GM12878 (cell line): Measurements from ENCODE around the gene SORL1. TPM values are rescaled to one million over a fixed set of nuclear protein-coding genes. Genes with fewer than 3 reads are reported as not detected.

Experiments used
- ATAC-seq: fragments of 200-7000 bp; cut with Tn5 transposase; 3 replicates; pipeline ENCODE4 v1.9.1; 2020; ENCODE audit warnings: mild to moderate bottlenecking, moderate library complexity
- BruUV-seq: library from RNA; stranded (reverse); fragments of 400-500 nt; replicated peaks from 2 replicates; lab custom pipeline; 2021; lab: Mats Ljungman, UMichigan
- CTCF ChIA-PET: fragments of 300-600 bp; sonication (Branson Sonifier 250); formaldehyde crosslinking; extraction: SDS; loops from one replicate; lab custom pipeline; 2021; ENCODE audit warnings: inconsistent platforms; lab: Yijun Ruan, JAX
- POLR2A ChIA-PET: fragments of 350-600 bp; formaldehyde crosslinking; extraction: SDS; loops from one replicate; lab custom pipeline; 2021; ENCODE audit warnings: inconsistent platforms; lab: Charles Lee
- RAD21 ChIA-PET: fragments of 300-600 bp; sonication (Branson Sonifier 250); formaldehyde crosslinking; loops from one replicate; lab custom pipeline; 2023; ENCODE audit warnings: antibody characterized with exemption; ENCODE audit not compliant: unreplicated experiment; lab: Charles Lee
- SMC1A ChIA-PET: fragments of 300-600 bp; sonication (Branson Sonifier 250); formaldehyde crosslinking; loops from one replicate; lab custom pipeline; 2023; ENCODE audit not compliant: unreplicated experiment, uncharacterized antibody; lab: Charles Lee
- DNase-seq: peaks from one replicate; pipeline ENCODE4 v3.0.0-alpha.2; 2011; ENCODE audit warnings: low read depth, low spot score
- FAIRE-seq: peaks from 3 replicates; lab custom pipeline; 2011; peaks lifted over from hg19 to GRCh38; lab: Jason Lieb, UNC
- H2AFZ ChIP-seq: 2 replicates; pipeline ENCODE4 v1.6.0; 2011; ENCODE audit warnings: low read depth, low read length, control low read depth; ENCODE audit not compliant: control insufficient read depth
- H3K27ac ChIP-seq: 2 replicates; pipeline ENCODE4 v1.5.1; 2011; ENCODE audit warnings: control low read depth; ENCODE audit not compliant: control insufficient read depth, insufficient read depth
- H3K27me3 ChIP-seq, 2 experiments: replicated peaks in 1 of 2; 2 replicates each; pipeline versions ENCODE4 v1.6.0 to v1.6.1; 2011; ENCODE audit warnings: low read length in 1 of 2; ENCODE audit not compliant: control insufficient read depth in 2 of 2, insufficient read depth in 2 of 2
- H3K36me3 ChIP-seq, 2 experiments: 2 replicates each; pipeline ENCODE4 v1.5.1; 2011; ENCODE audit warnings: low read length in 1 of 2; ENCODE audit not compliant: control insufficient read depth in 2 of 2, insufficient read depth in 2 of 2
- H3K4me1 ChIP-seq: 2 replicates; pipeline ENCODE4 v1.6.1; 2011; ENCODE audit warnings: mild to moderate bottlenecking, low read length, moderate library complexity, mixed read lengths; ENCODE audit not compliant: control insufficient read depth, insufficient read depth
- H3K4me2 ChIP-seq: 2 replicates; pipeline ENCODE4 v1.6.0; 2011; ENCODE audit warnings: control low read depth; ENCODE audit not compliant: control insufficient read depth, insufficient read depth
- H3K4me3 ChIP-seq: fragments of 200-600 bp; sonication (generic); 2 replicates; pipeline ENCODE4 v1.5.1; 2016
- H3K79me2 ChIP-seq: 2 replicates; pipeline ENCODE4 v1.6.0; 2011; ENCODE audit warnings: low read length; ENCODE audit not compliant: control insufficient read depth, insufficient read depth
- H3K9ac ChIP-seq: 2 replicates; pipeline ENCODE4 v1.8.0; 2011; ENCODE audit warnings: low read length, control low read depth, mixed read lengths; ENCODE audit not compliant: control insufficient read depth, insufficient read depth
- H3K9me3 ChIP-seq: replicated peaks from 3 replicates; pipeline ENCODE4 v1.5.1; 2011; ENCODE audit warnings: mild to moderate bottlenecking, low read length; ENCODE audit not compliant: control insufficient read depth, insufficient read depth
- H4K20me1 ChIP-seq: 2 replicates; pipeline ENCODE4 v1.6.0; 2011; ENCODE audit not compliant: control insufficient read depth, insufficient read depth
- POU2F2 ChIP-seq: IDR thresholded peaks from 3 replicates; pipeline ENCODE4 v1.6.1; 2011; ENCODE audit warnings: low read depth, mild to moderate bottlenecking, low read length, borderline replicate concordance
- RUNX3 ChIP-seq: IDR thresholded peaks from 2 replicates; pipeline ENCODE4 v1.6.1; 2012; ENCODE audit warnings: low read length, inconsistent platforms
- SIX5 ChIP-seq: IDR thresholded peaks from 2 replicates; pipeline ENCODE4 v1.6.1; 2011; ENCODE audit warnings: mild to moderate bottlenecking, low read depth, low read length, moderate library complexity; ENCODE audit not compliant: severe bottlenecking
- WGBS: methylation state at CpG from one replicate; pipeline ENCODE4 v1.1.6; 2016; ENCODE audit warnings: low lambda C conversion rate; ENCODE audit not compliant: insufficient replicate concordance, insufficient coverage; ENCODE audit errors: missing lambda C conversion rate; 5-methylcytosine and 5-hydroxymethylcytosine counted together
- in situ Hi-C: fragments of 300-500 bp; cut with MboI; formaldehyde crosslinking; loops from 9 replicates; pipeline ENCODE4 v1.14.3; 2018; ENCODE audit warnings: mixed read lengths
- intact Hi-C: fragments of 100-400 bp; cut with micrococcal nuclease; formaldehyde crosslinking; loops from one replicate; pipeline ENCODE4 v1.14.2; 2022; ENCODE audit not compliant: unreplicated experiment
- polyA plus RNA-seq, 11 experiments: library from polyadenylated mRNA; depleted of rRNA in 4 of 11; unstranded in 6 of 11; stranded (reverse) in 5 of 11; fragments of >200 nt; fragmentation: Nextera tagmentation in 4 of 11; fragmentation: Illumina TruSeq in 1 of 11; extraction: Ambion mirVana in 4 of 11; extraction: Trizol in 1 of 11; gene quantifications; 1 replicate in 1 of 11; 2 replicates in 10 of 11; pipeline versions ENCODE4 v1.2.1 to v1.2.3, GENCODE V29; 2011 to 2016; ENCODE audit warnings: inconsistent platforms in 2 of 11, missing spikeins in 2 of 11, low read depth in 1 of 11
- total RNA-seq, 4 experiments: library from RNA; depleted of rRNA in 3 of 4; stranded (reverse); fragments of >200 nt in 3 of 4; fragmentation: Illumina TruSeq in 1 of 4; extraction: Trizol in 1 of 4; gene quantifications; 2 replicates each; pipeline versions ENCODE4 v1.2.1 to v1.2.3, GENCODE V29; 2013 to 2021
- TF ChIP-seq, protein P1 (sequence below): IDR thresholded peaks from 2 replicates; pipeline ENCODE4 v1.6.1; 2012; ENCODE audit warnings: improper control_type of control experiment, low read depth, low read length; ENCODE audit not compliant: insufficient replicate concordance
- TF ChIP-seq, protein P2 (sequence below): fragments of 450-650 bp; IDR thresholded peaks from 2 replicates; pipeline ENCODE4 v1.6.1; 2017; ENCODE audit warnings: mild to moderate bottlenecking, moderate library complexity

The SORL1 gene
- total and polyA plus RNA-seq, 10 of the 15 experiments (the other 5 are each of a cell fraction or from before 2014, with no cell fraction given) = 20.2 to 107 (median 59.9) TPM

DNA sequence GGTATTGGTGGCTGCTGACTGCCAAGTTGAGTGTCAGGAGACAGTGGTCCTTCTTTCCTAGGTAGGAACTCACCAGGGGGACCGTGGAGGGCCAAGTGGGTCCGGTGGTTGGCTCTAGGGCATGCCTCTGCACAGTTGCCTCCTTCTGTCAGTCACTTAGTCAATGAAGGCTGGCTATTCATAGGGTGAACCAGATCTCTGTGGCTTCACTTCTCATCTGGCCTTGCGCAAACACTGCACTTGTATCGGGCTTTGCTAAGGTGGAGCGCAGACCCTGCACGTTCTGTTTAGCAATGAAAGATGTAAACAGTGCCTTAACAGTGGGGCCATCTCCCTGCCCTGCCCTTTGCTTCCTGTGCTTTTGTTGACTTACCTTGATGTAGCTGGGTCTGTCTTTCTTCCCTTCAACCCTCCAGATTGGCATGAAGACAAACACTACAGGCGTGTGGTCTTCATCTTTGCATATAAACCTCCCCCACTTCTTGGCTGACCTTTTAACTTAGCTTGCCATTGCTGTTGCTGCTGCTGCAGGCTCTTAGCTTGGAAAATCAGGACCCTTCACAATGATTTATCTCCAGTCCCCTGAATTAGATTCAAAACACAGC is 7.4 kb downstream of the SORL1 start:
- Histone ChIP-seq H3K4me3 (peak overlapping the region; percentile 41; the same call in 1 of the 2 replicates), H2AFZ (no peak overlapping the region), H3K9ac (no peak overlapping the region), H3K36me3 (peaks cover 3 to 6% of the 10 kb centered on the region in 2 experiments; a peak in 2 of 4 replicates), H3K27me3 (no peaks in the 10 kb centered on the region), H4K20me1 (no peaks in the 10 kb centered on the region), H3K79me2 (peaks cover 99% of the 10 kb centered on the region), H3K4me1 (peaks cover 64% of the 10 kb centered on the region), H3K4me2 (peak overlapping the region; percentile 24), H3K9me3 (no peaks in the 10 kb centered on the region), H3K27ac (peak overlapping the region; percentile 43)
- WGBS = 89% methylated on average over 7 of the region's 7 CpGs
- RAD21 ChIA-PET = interaction anchor here (1.6 to 10.9 kb wide), 5 partner anchors 8 to 123 kb away, joined by 3 to 232 read pairs (median 7); partner anchors contain the start of genes SORL1 and SORL1-AS1
- intact Hi-C loops (loop anchor here (5.0 kb wide), 2 partner anchors 78 to 222 kb away; no protein-coding TSS in a partner anchor), in situ Hi-C loops (loop anchor here (25.0 kb wide), 1 partner anchor 1603 kb away; the partner anchor contains the start of gene HSPA8)
- FAIRE-seq = no peak
- no TSS peak for BruUV-seq
- CTCF ChIA-PET = interaction anchor here (1.1 to 2.7 kb wide), 3 partner anchors 12 to 131 kb away, joined by 4 to 7 read pairs (median 4); no protein-coding TSS in a partner anchor
- SMC1A ChIA-PET = interaction anchor here (1.2 to 15.0 kb wide), 4 partner anchors 13 to 117 kb away, joined by 3 to 266 read pairs (median 4); partner anchors contain the start of genes SORL1 and SORL1-AS1
- TF ChIP-seq RUNX3 (no peak), POU2F2 (0 out of 3 replicates have a peak, but pooled peaks have one; percentile 18), SIX5 (no peak)
- TF ChIP-seq, protein P1, sequence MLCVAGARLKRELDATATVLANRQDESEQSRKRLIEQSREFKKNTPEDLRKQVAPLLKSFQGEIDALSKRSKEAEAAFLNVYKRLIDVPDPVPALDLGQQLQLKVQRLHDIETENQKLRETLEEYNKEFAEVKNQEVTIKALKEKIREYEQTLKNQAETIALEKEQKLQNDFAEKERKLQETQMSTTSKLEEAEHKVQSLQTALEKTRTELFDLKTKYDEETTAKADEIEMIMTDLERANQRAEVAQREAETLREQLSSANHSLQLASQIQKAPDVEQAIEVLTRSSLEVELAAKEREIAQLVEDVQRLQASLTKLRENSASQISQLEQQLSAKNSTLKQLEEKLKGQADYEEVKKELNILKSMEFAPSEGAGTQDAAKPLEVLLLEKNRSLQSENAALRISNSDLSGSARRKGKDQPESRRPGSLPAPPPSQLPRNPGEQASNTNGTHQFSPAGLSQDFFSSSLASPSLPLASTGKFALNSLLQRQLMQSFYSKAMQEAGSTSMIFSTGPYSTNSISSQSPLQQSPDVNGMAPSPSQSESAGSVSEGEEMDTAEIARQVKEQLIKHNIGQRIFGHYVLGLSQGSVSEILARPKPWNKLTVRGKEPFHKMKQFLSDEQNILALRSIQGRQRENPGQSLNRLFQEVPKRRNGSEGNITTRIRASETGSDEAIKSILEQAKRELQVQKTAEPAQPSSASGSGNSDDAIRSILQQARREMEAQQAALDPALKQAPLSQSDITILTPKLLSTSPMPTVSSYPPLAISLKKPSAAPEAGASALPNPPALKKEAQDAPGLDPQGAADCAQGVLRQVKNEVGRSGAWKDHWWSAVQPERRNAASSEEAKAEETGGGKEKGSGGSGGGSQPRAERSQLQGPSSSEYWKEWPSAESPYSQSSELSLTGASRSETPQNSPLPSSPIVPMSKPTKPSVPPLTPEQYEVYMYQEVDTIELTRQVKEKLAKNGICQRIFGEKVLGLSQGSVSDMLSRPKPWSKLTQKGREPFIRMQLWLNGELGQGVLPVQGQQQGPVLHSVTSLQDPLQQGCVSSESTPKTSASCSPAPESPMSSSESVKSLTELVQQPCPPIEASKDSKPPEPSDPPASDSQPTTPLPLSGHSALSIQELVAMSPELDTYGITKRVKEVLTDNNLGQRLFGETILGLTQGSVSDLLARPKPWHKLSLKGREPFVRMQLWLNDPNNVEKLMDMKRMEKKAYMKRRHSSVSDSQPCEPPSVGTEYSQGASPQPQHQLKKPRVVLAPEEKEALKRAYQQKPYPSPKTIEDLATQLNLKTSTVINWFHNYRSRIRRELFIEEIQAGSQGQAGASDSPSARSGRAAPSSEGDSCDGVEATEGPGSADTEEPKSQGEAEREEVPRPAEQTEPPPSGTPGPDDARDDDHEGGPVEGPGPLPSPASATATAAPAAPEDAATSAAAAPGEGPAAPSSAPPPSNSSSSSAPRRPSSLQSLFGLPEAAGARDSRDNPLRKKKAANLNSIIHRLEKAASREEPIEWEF = no peak
- TF ChIP-seq, protein P2, sequence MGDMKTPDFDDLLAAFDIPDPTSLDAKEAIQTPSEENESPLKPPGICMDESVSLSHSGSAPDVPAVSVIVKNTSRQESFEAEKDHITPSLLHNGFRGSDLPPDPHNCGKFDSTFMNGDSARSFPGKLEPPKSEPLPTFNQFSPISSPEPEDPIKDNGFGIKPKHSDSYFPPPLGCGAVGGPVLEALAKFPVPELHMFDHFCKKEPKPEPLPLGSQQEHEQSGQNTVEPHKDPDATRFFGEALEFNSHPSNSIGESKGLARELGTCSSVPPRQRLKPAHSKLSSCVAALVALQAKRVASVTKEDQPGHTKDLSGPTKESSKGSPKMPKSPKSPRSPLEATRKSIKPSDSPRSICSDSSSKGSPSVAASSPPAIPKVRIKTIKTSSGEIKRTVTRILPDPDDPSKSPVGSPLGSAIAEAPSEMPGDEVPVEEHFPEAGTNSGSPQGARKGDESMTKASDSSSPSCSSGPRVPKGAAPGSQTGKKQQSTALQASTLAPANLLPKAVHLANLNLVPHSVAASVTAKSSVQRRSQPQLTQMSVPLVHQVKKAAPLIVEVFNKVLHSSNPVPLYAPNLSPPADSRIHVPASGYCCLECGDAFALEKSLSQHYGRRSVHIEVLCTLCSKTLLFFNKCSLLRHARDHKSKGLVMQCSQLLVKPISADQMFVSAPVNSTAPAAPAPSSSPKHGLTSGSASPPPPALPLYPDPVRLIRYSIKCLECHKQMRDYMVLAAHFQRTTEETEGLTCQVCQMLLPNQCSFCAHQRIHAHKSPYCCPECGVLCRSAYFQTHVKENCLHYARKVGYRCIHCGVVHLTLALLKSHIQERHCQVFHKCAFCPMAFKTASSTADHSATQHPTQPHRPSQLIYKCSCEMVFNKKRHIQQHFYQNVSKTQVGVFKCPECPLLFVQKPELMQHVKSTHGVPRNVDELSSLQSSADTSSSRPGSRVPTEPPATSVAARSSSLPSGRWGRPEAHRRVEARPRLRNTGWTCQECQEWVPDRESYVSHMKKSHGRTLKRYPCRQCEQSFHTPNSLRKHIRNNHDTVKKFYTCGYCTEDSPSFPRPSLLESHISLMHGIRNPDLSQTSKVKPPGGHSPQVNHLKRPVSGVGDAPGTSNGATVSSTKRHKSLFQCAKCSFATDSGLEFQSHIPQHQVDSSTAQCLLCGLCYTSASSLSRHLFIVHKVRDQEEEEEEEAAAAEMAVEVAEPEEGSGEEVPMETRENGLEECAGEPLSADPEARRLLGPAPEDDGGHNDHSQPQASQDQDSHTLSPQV = no peak
- ATAC-seq = no peak
- no peak for DNase-seq
- POLR2A ChIA-PET = interaction anchor here (1.1 to 1.2 kb wide), 3 partner anchors 8 to 13 kb away, joined by 3 to 5 read pairs (median 3); no protein-coding TSS in a partner anchor
